ENCODE measurements around the gene KRTAP10-10.
"Not testable (repeated sequence)": the region's sequence is repeated elsewhere in the genome, so short reads cannot be mapped to it uniquely, and the experiment has no call there.

Gene KRTAP10-10

DNA sequence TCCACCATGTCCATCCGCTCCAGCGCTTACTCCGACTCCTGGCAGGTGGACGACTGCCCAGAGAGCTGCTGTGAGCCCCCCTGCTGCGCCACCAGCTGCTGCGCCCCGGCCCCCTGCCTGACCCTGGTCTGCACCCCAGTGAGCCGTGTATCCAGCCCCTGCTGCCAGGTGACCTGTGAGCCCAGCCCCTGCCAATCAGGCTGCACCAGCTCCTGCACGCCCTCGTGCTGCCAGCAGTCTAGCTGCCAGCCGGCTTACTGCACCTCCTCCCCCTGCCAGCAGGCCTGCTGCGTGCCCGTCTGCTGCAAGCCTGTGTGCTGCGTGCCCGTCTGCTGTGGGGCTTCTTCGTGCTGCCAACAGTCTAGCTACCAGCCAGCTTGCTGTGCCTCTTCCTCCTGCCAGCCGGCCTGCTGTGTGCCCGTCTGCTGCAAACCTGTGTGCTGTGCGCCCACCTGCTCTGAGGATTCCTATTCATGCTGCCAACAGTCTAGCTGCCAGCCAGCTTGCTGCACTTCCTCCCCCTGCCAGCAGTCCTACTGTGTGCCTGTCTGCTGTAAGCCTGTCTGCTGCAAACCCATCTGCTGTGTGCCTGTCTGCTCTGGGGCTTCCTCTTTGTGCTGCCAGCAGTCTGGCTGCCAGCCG lies 9.9 kb upstream of the KRTAP10-10 start:
- DNase-seq: not testable (repeated sequence)

DNA sequence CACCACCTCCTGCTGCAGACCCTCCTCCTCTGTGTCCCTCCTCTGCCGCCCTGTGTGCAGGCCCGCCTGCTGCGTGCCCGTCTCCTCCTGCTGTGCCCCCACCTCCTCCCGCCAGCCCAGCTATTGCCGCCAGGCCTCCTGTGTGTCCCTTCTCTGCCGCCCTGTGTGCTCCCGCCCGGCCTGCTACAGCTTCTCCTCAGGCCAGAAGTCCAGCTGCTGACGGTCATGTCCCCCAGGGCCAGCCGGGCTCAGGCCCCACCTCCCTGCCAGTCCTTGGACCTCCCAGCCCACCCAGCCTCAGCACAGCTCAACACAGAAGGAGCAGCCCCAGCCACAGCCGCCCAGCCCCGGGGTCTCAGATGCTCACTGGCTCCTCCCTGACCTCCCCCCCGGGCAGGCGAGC lies 9.3 kb upstream of the KRTAP10-10 start:
- DNase-seq: not testable (repeated sequence)

DNA sequence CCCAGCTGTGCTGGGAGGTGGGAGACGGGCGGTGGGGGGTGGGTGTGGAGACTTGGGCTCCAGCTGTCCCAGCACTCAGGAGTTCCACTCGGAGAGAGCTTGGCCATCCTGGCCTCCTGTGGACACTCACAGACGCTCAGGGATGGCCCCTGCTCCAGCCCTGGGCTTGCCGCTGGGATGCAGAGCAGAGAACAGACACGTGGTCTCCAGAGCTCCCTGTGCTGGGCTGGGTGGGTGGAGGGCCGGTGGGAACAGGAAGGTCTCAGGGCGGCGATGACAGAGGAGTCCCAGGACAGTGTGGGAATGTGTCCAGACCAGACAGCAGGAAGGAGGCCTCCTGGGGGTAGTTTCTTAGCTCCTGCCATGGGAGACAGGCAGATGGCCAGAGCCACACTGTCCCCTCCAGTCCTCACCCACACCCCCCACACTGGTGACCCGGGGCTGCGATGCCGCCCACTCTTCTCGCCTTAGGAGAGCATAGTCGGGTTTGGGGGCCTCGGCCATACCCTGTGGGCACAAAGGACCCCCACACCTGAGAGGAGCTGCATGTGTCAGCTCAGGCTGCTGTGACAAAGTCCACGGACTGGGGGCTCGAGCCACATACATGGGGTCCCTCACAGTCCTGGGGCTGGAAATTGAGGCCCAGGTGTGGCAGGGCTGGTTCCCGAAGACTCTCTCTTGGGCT lies 8.3 kb upstream of the KRTAP10-10 start:
- DNase-seq: no peak

- no peak for DNase-seq
Observed at GRCh38 chr21:44630440-44630839, 6.7 kb upstream of the KRTAP10-10 start.

DNA sequence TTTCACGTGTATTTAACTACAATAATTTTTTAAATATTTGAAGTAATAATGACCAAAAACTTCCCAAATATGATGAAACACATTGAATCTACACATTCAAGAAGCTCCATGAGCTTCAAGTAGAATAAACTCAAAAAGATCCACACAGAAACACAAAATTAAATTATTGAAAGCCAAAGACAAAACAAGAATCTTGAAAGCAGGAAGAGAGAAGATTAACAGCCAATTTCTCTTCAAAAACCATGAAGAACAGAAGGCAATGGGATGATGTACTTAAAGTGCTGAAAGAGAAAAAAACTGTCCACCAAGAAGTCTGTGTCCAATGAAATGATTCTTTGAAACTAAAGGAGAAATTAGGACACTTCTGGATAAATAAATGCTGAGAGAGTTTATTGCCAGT lies 5.1 kb upstream of the KRTAP10-10 start:
- no peak for DNase-seq

- no peak for DNase-seq
Observed at GRCh38 chr21:44636209-44637017, 743 bp upstream of the KRTAP10-10 start.

DNA sequence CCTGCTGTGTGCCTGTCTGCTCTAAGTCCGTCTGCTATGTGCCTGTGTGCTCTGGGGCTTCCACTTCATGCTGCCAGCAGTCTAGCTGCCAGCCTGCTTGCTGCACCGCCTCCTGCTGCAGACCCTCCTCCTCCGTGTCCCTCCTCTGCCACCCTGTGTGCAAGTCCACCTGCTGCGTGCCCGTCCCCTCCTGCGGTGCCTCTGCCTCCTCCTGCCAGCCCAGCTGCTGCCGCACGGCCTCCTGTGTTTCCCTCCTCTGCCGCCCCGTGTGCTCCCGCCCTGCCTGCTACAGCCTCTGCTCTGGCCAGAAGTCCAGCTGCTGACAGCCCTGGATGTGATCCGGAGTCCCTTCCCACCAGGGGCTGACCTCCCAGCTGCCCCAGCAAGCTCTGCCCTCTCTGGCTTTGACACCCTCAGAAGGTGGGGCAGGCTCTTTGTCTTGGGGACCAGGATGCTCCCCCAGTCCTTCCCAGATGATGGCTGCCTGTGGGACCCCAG lies 744 bp downstream of the KRTAP10-10 start:
- not testable (repeated sequence) for DNase-seq

DNA sequence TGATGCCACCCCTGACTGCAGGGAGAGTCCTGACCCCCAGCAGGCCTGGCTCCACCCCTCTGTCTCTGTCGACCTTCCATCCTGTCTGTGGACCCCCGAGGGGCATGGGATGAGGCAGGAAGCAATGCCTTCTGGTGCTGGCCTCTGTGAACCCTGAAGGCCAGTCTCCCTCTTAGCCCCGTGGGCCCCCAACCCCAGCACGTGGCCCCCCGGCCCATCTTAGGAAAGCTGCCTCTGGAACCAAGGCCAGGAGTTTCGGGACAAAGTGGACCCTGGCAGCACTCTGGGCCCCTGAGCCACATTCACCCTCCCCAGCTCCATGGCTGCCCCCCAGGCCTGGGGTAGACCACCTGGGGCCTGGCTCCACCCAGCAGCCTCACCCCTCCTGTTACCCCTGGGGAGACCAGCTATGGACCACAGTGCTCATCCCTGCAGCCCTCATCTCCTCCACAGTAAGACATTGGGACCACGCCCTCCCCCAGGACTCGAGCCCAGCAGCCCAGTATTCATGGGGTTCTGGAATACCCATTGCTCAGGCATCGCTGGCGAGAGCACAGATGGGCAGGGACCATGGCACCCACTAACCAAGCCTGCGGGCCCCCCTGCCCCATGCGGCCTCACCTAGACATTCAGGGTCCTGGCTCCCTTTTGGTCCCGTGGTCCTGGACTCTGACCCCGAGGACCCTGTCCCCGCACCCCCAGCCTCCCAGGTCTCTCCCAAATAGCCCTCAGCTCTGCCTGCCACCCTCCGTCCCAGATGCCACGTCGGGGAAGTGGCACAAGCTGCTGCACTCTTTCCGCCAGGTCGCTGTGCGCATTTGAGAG lies 1.6 kb downstream of the KRTAP10-10 start:
- DNase-seq: not testable (repeated sequence)

GRCh38 chr21:44639331-44639655 lies 2.1 kb downstream of the KRTAP10-10 start:
- DNase-seq: no peak

- DNase-seq: no peak
Observed at GRCh38 chr21:44640761-44641160, 3.6 kb downstream of the KRTAP10-10 start.

GRCh38 chr21:44643741-44644310 lies 6.7 kb downstream of the KRTAP10-10 start:
- DNase-seq: no peak

GRCh38 chr21:44644878-44645277 lies 7.7 kb downstream of the KRTAP10-10 start:
- DNase-seq: no peak

DNA sequence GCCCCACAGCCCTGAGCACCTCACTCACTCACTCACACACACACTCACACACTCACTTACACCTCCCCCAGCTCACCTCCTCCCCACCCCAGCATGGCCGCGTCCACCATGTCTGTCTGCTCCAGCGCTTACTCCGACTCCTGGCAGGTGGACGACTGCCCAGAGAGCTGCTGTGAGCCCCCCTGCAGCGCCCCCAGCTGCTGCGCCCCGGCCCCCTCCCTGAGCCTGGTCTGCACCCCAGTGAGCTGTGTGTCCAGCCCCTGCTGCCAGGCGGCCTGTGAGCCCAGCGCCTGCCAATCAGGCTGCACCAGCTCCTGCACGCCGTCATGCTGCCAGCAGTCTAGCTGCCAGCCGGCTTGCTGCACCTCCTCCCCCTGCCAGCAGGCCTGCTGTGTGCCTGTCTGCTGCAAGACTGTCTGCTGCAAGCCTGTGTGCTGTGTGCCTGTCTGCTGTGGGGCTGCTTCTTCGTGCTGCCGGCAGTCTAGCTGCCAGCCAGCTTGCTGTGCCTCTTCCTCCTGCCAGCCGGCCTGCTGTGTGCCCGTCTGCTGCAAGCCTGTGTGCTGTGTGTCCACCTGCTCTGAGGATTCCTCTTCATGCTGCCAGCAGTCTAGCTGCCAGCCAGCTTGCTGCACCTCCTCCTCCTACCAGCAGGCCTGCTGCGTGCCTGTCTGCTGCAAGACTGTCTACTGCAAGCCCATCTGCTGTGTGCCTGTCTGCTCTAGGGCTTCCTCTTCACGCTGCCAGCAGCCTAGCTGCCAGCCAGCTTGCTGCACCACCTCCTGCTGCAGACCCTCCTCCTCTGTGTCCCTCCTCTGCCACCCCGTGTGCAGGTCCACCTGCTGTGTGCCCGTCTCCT lies 9.4 kb downstream of the KRTAP10-10 start, which contains the start of gene KRTAP10-11:
Gene KRTAP10-11, plus strand, starts transcription at position 49 of the 856 bp plus-strand sequence. Its CDS starts 45 bp downstream, at position 94.
- DNase-seq: not testable (repeated sequence)

DNA sequence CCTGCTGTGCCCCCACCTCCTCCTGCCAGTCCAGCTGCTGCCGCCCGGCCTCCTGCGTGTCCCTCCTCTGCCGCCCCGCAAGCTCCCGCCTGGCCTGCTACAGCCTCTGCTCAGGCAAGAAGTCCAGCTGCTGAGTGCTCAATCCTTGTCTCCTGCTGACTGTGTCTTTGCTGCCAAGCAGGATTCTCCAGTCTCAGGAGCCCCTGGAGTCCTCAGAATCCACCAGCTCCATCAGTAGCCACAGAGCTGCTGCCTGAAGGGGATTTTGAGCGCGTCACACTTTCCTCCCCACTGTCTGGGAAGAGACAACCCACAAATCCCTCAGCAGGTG lies 10.0 kb downstream of the KRTAP10-10 start:
- DNase-seq: no peak

DNA sequence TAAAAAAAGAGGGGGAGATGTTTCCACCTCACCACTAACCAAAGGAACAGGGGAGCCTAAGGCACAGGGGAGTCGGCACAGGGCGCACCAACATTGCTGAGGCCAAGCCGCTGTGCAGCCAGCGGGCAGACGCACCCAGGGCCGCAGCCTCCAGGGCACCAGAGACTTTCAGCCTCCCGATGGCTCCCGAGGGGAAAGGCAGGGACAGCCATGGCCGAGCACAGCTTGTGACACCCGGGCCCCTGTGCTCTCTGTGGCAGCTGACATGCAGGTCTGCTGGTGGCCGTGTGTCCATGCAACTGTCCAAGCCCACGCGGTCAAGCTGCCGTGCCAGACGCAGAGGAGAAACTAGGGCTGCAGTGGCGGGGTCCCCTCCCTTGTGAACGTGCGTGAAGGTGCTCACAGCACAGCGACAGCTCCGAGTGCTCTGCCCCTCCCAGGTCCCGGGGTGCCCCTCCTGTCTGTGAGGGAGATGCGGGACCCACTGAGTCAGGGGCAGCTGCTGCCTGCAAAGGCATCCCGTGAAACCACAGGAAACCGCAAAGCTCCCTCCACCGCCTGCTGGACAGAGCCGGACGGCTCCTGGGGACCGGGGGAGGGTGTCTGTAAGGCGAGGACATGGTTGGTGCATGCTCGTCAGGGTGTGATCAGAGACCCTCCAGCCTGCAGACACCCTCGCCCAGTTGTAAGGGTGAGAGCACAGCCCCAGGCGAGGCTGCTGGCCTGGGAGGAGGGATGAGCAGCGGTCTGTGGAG lies 11.6 kb downstream of the KRTAP10-10 start:
- DNase-seq: no peak

DNA sequence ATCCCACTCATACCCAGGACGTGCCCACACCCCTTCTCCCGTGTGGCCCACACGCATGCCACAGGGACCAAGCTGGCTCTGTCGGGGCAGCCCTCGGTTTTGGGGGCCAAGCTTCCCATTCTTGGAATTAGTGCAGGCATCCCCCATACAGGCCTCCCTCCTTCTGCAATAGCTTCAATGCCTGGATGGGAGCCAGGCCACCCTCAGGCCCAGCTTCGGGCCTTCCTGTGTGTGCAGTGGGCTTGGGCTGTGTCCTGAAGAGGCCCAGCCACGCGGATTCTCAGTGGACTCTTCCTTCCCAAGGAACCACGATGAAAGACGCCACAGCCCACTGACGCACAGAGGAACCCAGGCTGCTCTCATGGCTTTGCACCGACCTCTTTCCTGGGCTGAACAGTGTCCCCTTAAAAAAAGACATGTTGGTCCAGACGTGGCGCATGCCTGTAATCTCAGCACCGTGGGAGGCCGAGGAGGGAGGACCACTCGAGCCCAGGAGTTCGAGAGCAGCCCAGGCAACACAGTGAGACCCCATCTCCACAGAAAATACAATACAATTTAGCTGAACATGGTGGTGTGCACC lies 12.5 kb downstream of the KRTAP10-10 start:
- no peak for DNase-seq

- DNase-seq: no peak
Observed at GRCh38 chr21:44650265-44650972, 13.3 kb downstream of the KRTAP10-10 start.

DNA sequence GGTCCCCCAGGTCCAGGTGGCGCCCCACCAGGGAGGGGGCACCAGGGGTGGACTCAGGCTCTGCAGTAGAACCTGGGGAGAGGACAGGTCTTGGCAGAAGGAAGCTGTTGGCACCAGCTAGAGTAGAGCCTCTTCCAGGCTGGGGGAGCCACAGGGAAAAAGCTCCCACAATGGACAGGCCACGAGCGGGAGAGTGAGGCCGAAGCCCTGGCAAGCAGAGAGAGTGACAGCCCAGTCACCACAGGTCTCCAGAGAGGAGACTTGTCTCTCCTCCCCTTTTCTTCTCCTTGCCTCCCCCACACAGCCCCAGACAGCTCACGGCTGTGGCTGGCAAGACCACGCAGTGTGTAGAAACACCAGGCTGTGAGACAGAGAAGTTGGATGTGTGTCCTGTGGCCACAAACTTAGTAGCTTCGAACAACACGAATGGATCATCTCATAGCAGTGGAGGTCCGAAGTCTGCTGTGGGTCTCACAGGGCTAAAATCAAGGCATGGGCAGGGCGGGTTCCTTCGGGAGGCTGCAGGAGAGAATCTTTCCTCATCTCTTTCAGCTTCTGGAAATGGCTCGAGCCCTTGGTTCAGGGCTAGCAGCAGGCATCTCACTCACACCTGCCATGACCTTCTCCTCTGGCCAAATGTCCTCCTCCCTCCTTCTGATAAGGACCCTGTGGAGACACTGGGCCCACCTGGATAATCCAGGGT lies 14.0 kb downstream of the KRTAP10-10 start:
- no peak for DNase-seq

GRCh38 chr21:44653123-44653522 lies 16.0 kb downstream of the KRTAP10-10 start:
- no peak for DNase-seq

Measured in stimulated activated CD4-positive, alpha-beta T cell treated with anti-CD3 and anti-CD28 coated beads, Interleukin-2, amount 100 ng/mL, for 48 hours (primary cell).